ENCODE results near the gene FBP1. TPM values are rescaled to one million over a fixed set of nuclear protein-coding genes. Genes with fewer than 3 reads are reported as not detected.

Gene FBP1
- total RNA-seq, 1 experiment from 2014 or later = 2.3 TPM

DNA sequence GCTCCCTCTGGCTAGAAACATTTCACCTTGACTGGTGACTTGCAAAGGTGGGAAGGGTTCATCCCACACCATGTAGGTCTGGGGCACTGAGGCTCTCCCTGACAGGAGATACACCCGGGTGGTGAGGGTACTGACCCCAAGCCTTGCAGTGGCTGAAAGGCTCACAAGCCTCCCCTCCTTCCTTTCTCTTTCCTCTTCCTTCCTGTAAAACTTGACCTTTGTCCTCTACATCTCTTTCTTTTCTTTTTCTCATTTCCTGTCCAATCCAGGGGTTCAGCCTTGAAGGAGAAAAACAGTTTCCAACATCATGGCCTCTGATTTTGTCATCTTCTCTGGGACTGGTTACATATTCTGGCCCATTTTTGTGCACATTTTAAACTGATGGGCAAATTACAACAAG, 62.3 kb downstream of the FBP1 start:
- no peaks in the 10 kb centered on the region for H3K9me3 Mint-ChIP-seq (ENCODE audit: unreplicated experiment)
- ChIA-PET POLR2A (no interaction called here), CTCF (no interaction called here)
- intact Hi-C loops (cut with micrococcal nuclease; ENCODE audit: unreplicated experiment) = no loop called here
- BruUV-seq (replicated peaks) = no TSS peak
- H3K4me1 Mint-ChIP-seq (ENCODE audit: low read depth, unreplicated experiment) = peaks cover 7% of the 10 kb centered on the region
- no peaks in the 10 kb centered on the region for H3K27me3 ChIP-seq (replicated peaks; ENCODE audit: control insufficient read depth, insufficient read depth, low read length)
- H3K9me3 ChIP-seq = no peaks in the 10 kb centered on the region
- peaks cover 9% of the 10 kb centered on the region for H3K27me3 Mint-ChIP-seq (ENCODE audit: insufficient read depth, unreplicated experiment)
- TF ChIP-seq, protein P1, sequence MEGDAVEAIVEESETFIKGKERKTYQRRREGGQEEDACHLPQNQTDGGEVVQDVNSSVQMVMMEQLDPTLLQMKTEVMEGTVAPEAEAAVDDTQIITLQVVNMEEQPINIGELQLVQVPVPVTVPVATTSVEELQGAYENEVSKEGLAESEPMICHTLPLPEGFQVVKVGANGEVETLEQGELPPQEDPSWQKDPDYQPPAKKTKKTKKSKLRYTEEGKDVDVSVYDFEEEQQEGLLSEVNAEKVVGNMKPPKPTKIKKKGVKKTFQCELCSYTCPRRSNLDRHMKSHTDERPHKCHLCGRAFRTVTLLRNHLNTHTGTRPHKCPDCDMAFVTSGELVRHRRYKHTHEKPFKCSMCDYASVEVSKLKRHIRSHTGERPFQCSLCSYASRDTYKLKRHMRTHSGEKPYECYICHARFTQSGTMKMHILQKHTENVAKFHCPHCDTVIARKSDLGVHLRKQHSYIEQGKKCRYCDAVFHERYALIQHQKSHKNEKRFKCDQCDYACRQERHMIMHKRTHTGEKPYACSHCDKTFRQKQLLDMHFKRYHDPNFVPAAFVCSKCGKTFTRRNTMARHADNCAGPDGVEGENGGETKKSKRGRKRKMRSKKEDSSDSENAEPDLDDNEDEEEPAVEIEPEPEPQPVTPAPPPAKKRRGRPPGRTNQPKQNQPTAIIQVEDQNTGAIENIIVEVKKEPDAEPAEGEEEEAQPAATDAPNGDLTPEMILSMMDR (IDR thresholded peaks at IDR 0.05; ENCODE audit: insufficient read depth in 1 of 2, low read depth in 1 of 2, low read length in 1 of 2, severe bottlenecking in 1 of 2, unreplicated experiment in 1 of 2) = no peak
- no peak overlapping the region for H3K27ac Mint-ChIP-seq (ENCODE audit: unreplicated experiment)
- H3K36me3 Mint-ChIP-seq (ENCODE audit: insufficient read depth, unreplicated experiment) = peaks cover 4% of the 10 kb centered on the region
- H3K4me1 ChIP-seq = no peaks in the 10 kb centered on the region
- no peak for DNase-seq
- no peak overlapping the region for H3K4me3 Mint-ChIP-seq (ENCODE audit: unreplicated experiment)
- no peaks in the 10 kb centered on the region for H3K36me3 ChIP-seq (ENCODE audit: control insufficient read depth, insufficient read depth, low read length)
- no peak overlapping the region for H3K4me3 ChIP-seq (ENCODE audit: low read depth, low read length)

DNA sequence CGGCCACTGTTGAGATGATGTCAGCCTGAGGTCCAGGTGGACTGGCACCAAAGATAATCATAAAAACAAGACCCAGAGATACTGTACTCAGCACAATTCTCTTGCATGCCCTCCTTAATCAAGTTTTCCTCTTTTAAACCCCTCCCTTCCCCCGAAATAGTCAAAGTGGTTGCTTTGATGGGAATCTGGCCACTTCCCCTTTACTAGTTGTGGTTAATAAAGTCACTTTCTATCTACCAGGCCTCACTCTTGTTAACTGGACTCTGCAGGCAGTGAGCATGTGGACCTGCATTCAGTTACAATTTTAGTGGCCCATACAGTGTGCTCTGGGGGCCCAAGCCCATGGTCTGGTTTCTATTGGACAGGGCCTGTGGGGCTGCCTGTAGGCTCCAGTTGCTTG, 63.2 kb downstream of the FBP1 start:
- ChIA-PET CTCF (no interaction called here), POLR2A (no interaction called here)
- BruUV-seq (replicated peaks) = no TSS peak
- Histone ChIP-seq H3K36me3 (ENCODE audit: control insufficient read depth, insufficient read depth, low read length) (no peaks in the 10 kb centered on the region), H3K4me3 (ENCODE audit: low read depth, low read length) (no peak overlapping the region), H3K4me1 (no peaks in the 10 kb centered on the region), H3K9me3 (no peaks in the 10 kb centered on the region), H3K27me3 (replicated peaks; ENCODE audit: control insufficient read depth, insufficient read depth, low read length) (no peaks in the 10 kb centered on the region)
- no peaks in the 10 kb centered on the region for H3K9me3 Mint-ChIP-seq (ENCODE audit: unreplicated experiment)
- intact Hi-C loops (cut with micrococcal nuclease; ENCODE audit: unreplicated experiment) = no loop called here
- peaks cover 9% of the 10 kb centered on the region for H3K27me3 Mint-ChIP-seq (ENCODE audit: insufficient read depth, unreplicated experiment)
- H3K36me3 Mint-ChIP-seq (ENCODE audit: insufficient read depth, unreplicated experiment) = peaks cover 4% of the 10 kb centered on the region
- no peak overlapping the region for H3K4me3 Mint-ChIP-seq (ENCODE audit: unreplicated experiment)
- H3K27ac Mint-ChIP-seq (ENCODE audit: unreplicated experiment) = no peak overlapping the region
- DNase-seq = no peak
- TF ChIP-seq, protein P1 (IDR thresholded peaks at IDR 0.05; ENCODE audit: insufficient read depth in 1 of 2, low read depth in 1 of 2, low read length in 1 of 2, severe bottlenecking in 1 of 2, unreplicated experiment in 1 of 2) = no peak
- peaks cover 7% of the 10 kb centered on the region for H3K4me1 Mint-ChIP-seq (ENCODE audit: low read depth, unreplicated experiment)

DNA sequence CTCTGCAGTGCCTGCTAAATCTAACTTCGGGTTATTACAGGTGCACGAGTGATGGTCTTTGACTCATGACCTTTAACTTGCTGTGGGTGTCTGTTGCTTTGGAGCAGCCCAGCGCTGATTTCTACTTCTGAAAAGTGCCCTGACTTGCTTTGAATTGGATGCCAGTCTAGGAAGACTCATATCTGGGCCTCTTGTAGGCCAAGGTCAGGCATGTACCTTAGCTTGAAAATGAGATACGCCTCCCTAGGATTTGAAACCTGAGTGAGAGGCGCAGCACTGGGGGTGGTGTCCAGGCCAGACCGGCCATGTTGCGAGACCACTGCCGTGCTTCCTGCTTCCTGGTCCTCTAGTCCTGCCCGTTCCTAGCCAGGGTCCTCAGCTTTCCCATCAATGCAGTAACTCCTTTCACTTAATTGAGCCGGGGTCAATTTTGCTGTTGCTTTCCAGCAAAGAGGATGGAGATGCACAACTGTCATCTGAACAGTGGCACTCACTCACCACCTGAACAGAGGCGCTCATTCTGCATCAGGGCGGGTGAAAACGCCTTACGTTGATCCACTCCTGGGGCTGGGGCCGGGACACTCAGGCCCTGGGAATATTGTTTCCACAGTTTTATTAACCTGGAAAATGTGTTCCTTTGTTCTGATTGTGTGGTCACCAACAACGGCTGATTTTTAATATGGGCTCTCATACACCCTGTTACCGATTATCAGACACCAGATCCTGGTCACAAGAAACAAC, 70.2 kb downstream of the FBP1 start:
- Histone ChIP-seq H3K4me1 (no peaks in the 10 kb centered on the region), H3K9me3 (no peaks in the 10 kb centered on the region), H3K4me3 (ENCODE audit: low read depth, low read length) (no peak overlapping the region), H3K27me3 (replicated peaks; ENCODE audit: control insufficient read depth, insufficient read depth, low read length) (no peaks in the 10 kb centered on the region), H3K36me3 (ENCODE audit: control insufficient read depth, insufficient read depth, low read length) (no peaks in the 10 kb centered on the region)
- ChIA-PET CTCF (no interaction called here), POLR2A (interaction anchor here (0.6 kb wide), 1 partner anchor 660 kb away, joined by 5 read pairs; no protein-coding TSS in a partner anchor)
- intact Hi-C loops (cut with micrococcal nuclease; ENCODE audit: unreplicated experiment) = no loop called here
- Mint-ChIP-seq H3K36me3 (ENCODE audit: insufficient read depth, unreplicated experiment) (peaks cover 6% of the 10 kb centered on the region), H3K4me3 (ENCODE audit: unreplicated experiment) (no peak overlapping the region), H3K27me3 (ENCODE audit: insufficient read depth, unreplicated experiment) (peaks cover 9% of the 10 kb centered on the region), H3K4me1 (ENCODE audit: low read depth, unreplicated experiment) (no peaks in the 10 kb centered on the region), H3K9me3 (ENCODE audit: unreplicated experiment) (no peaks in the 10 kb centered on the region), H3K27ac (ENCODE audit: unreplicated experiment) (no peak overlapping the region)
- TF ChIP-seq, protein P1 (IDR thresholded peaks at IDR 0.05; ENCODE audit: insufficient read depth in 1 of 2, low read depth in 1 of 2, low read length in 1 of 2, severe bottlenecking in 1 of 2, unreplicated experiment in 1 of 2) = no peak
- DNase-seq = no peak
- BruUV-seq (replicated peaks) = no TSS peak
